GM03348 (cell line): ENCODE measurements around the gene C15orf62.

Source experiments
- DNase-seq: peaks from one replicate; pipeline ENCODE4 v3.0.0; 2012; ENCODE audit warnings: low spot score

The C15orf62 gene

GRCh38 chr15:40815042-40815698, 45.4 kb downstream of the C15orf62 start:
- no peak for DNase-seq

GRCh38 chr15:40819048-40819447, 49.3 kb downstream of the C15orf62 start:
- no peak for DNase-seq

GRCh38 chr15:40821195-40821594, 51.4 kb downstream of the C15orf62 start:
- no peak for DNase-seq
